ENCODE results near the gene NRP1.

GRCh38 chr10:33236916-33237315, 97.6 kb downstream of the NRP1 start:
- TF ChIP-seq CTCF (conservative IDR thresholded peaks at IDR 0.05; ENCODE audit: low read depth, low read length), result no peak
- TF ChIP-seq EZH2phosphoT487 (IDR thresholded peaks at IDR 0.05; ENCODE audit: borderline replicate concordance, low read length), result no peak

Measured in PC-3 (cell line).